GM23338 (cell line): ENCODE results near the gene MLLT3. TPM values are rescaled to one million over a fixed set of nuclear protein-coding genes. Genes with fewer than 3 reads are reported as not detected.

Experiments used
- ATAC-seq: fragments of 200-7000 bp; cut with Tn5 transposase; 3 replicates; pipeline ENCODE4 v1.9.1; 2020
- DNase-seq: peaks from one replicate; pipeline ENCODE4 v3.0.0-alpha.2; 2015; ENCODE audit warnings: low spot score
- H2AFZ ChIP-seq: fragments of 200-600 bp; sonication (generic); 2 replicates; pipeline ENCODE4 v1.8.0; 2016; ENCODE audit warnings: antibody characterized with exemption, mild to moderate bottlenecking, moderate library complexity
- H3F3A ChIP-seq: fragments of 200-600 bp; sonication (generic); replicated peaks from 2 replicates; pipeline ENCODE4 v1.8.0; 2017; ENCODE audit warnings: antibody characterized with exemption, mixed run types, low read depth
- H3K27ac ChIP-seq: fragments of 200-600 bp; sonication (generic); 2 replicates; pipeline ENCODE4 v1.6.1; 2016; ENCODE audit warnings: low read depth
- H3K27me3 ChIP-seq: fragments of 200-600 bp; sonication (generic); 2 replicates; pipeline ENCODE4 v1.8.0; 2016; ENCODE audit warnings: mild to moderate bottlenecking, mixed run types, moderate library complexity; ENCODE audit not compliant: insufficient read depth
- H3K36me3 ChIP-seq: fragments of 200-600 bp; sonication (generic); 2 replicates; pipeline ENCODE4 v1.8.0; 2016; ENCODE audit warnings: mild to moderate bottlenecking; ENCODE audit not compliant: insufficient read depth
- H3K4me1 ChIP-seq: fragments of 200-600 bp; sonication (generic); 2 replicates; pipeline ENCODE4 v1.8.0; 2016; ENCODE audit warnings: mild to moderate bottlenecking, moderate library complexity; ENCODE audit not compliant: insufficient read depth
- H3K4me2 ChIP-seq: fragments of 200-600 bp; sonication (generic); 2 replicates; pipeline ENCODE4 v1.7.1; 2017; ENCODE audit warnings: mixed run types
- H3K4me3 ChIP-seq: fragments of 200-600 bp; sonication (generic); 2 replicates; pipeline ENCODE4 v1.6.1; 2016; ENCODE audit warnings: mixed run types
- H3K79me2 ChIP-seq: fragments of 200-600 bp; sonication (generic); replicated peaks from 2 replicates; pipeline ENCODE4 v1.8.0; 2017; ENCODE audit warnings: mild to moderate bottlenecking; ENCODE audit not compliant: insufficient read depth
- H3K9me2 ChIP-seq: fragments of 200-600 bp; sonication (generic); 2 replicates; pipeline ENCODE4 v1.8.0; 2017; ENCODE audit not compliant: insufficient read depth
- H4K20me1 ChIP-seq: fragments of 200-600 bp; sonication (generic); replicated peaks from 2 replicates; pipeline ENCODE4 v1.8.0; 2017; ENCODE audit warnings: mild to moderate bottlenecking; ENCODE audit not compliant: insufficient read depth
- H3K27ac Mint-ChIP-seq: 2 replicates; pipeline ENCODE4 v1.8.0; 2020; ENCODE audit warnings: inconsistent platforms, mild to moderate bottlenecking, moderate library complexity, mixed read lengths
- H3K27me3 Mint-ChIP-seq: 3 replicates; pipeline ENCODE4 v1.8.0; 2022; ENCODE audit warnings: low read depth, mild to moderate bottlenecking, moderate library complexity, mixed read lengths, inconsistent platforms; ENCODE audit not compliant: insufficient read depth, poor library complexity
- H3K36me3 Mint-ChIP-seq: 3 replicates; pipeline ENCODE4 v1.8.0; 2021; ENCODE audit warnings: low read depth, mild to moderate bottlenecking, inconsistent platforms, moderate library complexity, mixed read lengths
- H3K4me1 Mint-ChIP-seq: 3 replicates; pipeline ENCODE4 v1.8.0; 2020; ENCODE audit warnings: mild to moderate bottlenecking, inconsistent platforms, mixed read lengths
- H3K4me3 Mint-ChIP-seq: 3 replicates; pipeline ENCODE4 v1.8.0; 2021; ENCODE audit warnings: moderate library complexity, mild to moderate bottlenecking, inconsistent platforms, mixed read lengths
- H3K9me3 Mint-ChIP-seq: 3 replicates; pipeline ENCODE4 v1.8.0; 2020; ENCODE audit warnings: moderate library complexity, mild to moderate bottlenecking, inconsistent platforms, mixed read lengths
- POLR2AphosphoS5 ChIP-seq: IDR thresholded peaks from 2 replicates; pipeline ENCODE4 v1.6.1; 2016; ENCODE audit warnings: antibody characterized with exemption, low read depth
- ZNF331 ChIP-seq: fragments of 250-450 bp; sonication (Bioruptor Pico); IDR thresholded peaks from 2 replicates; pipeline ENCODE4 v1.5.0; 2020; ENCODE audit warnings: low read depth, mild to moderate bottlenecking, moderate library complexity
- polyA plus RNA-seq: library from polyadenylated mRNA; unstranded; fragments of >200 nt; fragmentation: Nextera tagmentation; extraction: Ambion mirVana; gene quantifications from 2 replicates; pipeline ENCODE4 v1.2.1, GENCODE V29; 2016
- total RNA-seq: library from RNA; depleted of rRNA; stranded (reverse); fragments of >200 nt; shearing (Covaris generic); gene quantifications from 2 replicates; pipeline ENCODE4 v1.2.3, GENCODE V29; 2014
- TF ChIP-seq, protein P1 (sequence below), 2 experiments: fragments of 200-600 bp in 1 of 2; sonication (generic) in 1 of 2; conservative IDR thresholded peaks; 2 replicates each; pipeline versions ENCODE4 v1.5.1 to v1.6.1; 2016 to 2017; ENCODE audit warnings: antibody characterized with exemption in 2 of 2, low read depth in 2 of 2, mild to moderate bottlenecking in 2 of 2, moderate library complexity in 1 of 2
- TF ChIP-seq, protein P2 (sequence below): fragments of 250-450 bp; sonication (Bioruptor Pico); IDR thresholded peaks from 2 replicates; pipeline ENCODE4 v1.5.0; 2020; ENCODE audit warnings: mild to moderate bottlenecking, moderate library complexity
- TF ChIP-seq, protein P3 (sequence below): IDR thresholded peaks from one replicate; pipeline ENCODE4 v1.6.1; 2018; ENCODE audit warnings: antibody characterized with exemption; ENCODE audit not compliant: unreplicated experiment

The MLLT3 gene
- total and polyA plus RNA-seq, 2 experiments from 2014 or later, result 7.5 to 9.5 TPM

DNA sequence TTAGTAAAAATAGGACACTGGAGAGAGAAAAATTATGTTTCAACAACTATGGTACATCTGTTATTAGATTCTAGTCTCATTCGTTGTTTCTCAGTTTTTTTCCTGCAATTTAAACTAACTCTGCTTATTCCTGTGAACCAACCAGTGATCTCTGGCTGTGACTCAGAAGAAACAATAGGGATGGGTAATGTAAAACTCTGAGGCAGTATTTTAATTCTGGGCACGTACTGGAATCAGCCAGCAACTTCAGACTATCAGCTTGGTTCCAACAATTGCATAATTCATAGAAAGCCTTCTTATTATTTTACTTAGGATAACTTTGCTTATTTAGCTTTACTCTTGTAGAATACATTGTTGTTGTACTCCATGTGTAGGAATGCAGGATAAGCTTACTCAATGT, 28.8 kb downstream of the MLLT3 start:
- TF ChIP-seq ZNF331 (CRISPR knock-in tag), result no peak
- TF ChIP-seq, protein P1, sequence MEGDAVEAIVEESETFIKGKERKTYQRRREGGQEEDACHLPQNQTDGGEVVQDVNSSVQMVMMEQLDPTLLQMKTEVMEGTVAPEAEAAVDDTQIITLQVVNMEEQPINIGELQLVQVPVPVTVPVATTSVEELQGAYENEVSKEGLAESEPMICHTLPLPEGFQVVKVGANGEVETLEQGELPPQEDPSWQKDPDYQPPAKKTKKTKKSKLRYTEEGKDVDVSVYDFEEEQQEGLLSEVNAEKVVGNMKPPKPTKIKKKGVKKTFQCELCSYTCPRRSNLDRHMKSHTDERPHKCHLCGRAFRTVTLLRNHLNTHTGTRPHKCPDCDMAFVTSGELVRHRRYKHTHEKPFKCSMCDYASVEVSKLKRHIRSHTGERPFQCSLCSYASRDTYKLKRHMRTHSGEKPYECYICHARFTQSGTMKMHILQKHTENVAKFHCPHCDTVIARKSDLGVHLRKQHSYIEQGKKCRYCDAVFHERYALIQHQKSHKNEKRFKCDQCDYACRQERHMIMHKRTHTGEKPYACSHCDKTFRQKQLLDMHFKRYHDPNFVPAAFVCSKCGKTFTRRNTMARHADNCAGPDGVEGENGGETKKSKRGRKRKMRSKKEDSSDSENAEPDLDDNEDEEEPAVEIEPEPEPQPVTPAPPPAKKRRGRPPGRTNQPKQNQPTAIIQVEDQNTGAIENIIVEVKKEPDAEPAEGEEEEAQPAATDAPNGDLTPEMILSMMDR (conservative IDR thresholded peaks at IDR 0.05; ENCODE audit: low read depth in 2 of 2), result no peak
- TF ChIP-seq, protein P2, sequence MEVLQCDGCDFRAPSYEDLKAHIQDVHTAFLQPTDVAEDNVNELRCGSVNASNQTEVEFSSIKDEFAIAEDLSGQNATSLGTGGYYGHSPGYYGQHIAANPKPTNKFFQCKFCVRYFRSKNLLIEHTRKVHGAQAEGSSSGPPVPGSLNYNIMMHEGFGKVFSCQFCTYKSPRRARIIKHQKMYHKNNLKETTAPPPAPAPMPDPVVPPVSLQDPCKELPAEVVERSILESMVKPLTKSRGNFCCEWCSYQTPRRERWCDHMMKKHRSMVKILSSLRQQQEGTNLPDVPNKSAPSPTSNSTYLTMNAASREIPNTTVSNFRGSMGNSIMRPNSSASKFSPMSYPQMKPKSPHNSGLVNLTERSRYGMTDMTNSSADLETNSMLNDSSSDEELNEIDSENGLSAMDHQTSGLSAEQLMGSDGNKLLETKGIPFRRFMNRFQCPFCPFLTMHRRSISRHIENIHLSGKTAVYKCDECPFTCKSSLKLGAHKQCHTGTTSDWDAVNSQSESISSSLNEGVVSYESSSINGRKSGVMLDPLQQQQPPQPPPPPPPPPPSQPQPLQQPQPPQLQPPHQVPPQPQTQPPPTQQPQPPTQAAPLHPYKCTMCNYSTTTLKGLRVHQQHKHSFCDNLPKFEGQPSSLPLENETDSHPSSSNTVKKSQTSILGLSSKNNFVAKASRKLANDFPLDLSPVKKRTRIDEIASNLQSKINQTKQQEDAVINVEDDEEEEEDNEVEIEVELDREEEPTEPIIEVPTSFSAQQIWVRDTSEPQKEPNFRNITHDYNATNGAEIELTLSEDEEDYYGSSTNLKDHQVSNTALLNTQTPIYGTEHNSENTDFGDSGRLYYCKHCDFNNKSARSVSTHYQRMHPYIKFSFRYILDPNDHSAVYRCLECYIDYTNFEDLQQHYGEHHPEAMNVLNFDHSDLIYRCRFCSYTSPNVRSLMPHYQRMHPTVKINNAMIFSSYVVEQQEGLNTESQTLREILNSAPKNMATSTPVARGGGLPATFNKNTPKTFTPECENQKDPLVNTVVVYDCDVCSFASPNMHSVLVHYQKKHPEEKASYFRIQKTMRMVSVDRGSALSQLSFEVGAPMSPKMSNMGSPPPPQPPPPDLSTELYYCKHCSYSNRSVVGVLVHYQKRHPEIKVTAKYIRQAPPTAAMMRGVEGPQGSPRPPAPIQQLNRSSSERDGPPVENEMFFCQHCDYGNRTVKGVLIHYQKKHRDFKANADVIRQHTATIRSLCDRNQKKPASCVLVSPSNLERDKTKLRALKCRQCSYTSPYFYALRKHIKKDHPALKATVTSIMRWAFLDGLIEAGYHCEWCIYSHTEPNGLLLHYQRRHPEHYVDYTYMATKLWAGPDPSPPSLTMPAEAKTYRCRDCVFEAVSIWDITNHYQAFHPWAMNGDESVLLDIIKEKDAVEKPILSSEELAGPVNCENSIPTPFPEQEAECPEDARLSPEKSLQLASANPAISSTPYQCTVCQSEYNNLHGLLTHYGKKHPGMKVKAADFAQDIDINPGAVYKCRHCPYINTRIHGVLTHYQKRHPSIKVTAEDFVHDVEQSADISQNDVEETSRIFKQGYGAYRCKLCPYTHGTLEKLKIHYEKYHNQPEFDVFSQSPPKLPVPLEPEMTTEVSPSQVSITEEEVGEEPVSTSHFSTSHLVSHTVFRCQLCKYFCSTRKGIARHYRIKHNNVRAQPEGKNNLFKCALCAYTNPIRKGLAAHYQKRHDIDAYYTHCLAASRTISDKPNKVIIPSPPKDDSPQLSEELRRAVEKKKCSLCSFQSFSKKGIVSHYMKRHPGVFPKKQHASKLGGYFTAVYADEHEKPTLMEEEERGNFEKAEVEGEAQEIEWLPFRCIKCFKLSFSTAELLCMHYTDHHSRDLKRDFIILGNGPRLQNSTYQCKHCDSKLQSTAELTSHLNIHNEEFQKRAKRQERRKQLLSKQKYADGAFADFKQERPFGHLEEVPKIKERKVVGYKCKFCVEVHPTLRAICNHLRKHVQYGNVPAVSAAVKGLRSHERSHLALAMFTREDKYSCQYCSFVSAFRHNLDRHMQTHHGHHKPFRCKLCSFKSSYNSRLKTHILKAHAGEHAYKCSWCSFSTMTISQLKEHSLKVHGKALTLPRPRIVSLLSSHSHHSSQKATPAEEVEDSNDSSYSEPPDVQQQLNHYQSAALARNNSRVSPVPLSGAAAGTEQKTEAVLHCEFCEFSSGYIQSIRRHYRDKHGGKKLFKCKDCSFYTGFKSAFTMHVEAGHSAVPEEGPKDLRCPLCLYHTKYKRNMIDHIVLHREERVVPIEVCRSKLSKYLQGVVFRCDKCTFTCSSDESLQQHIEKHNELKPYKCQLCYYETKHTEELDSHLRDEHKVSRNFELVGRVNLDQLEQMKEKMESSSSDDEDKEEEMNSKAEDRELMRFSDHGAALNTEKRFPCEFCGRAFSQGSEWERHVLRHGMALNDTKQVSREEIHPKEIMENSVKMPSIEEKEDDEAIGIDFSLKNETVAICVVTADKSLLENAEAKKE (CRISPR knock-in tag), result no peak
- TF ChIP-seq, protein P3, sequence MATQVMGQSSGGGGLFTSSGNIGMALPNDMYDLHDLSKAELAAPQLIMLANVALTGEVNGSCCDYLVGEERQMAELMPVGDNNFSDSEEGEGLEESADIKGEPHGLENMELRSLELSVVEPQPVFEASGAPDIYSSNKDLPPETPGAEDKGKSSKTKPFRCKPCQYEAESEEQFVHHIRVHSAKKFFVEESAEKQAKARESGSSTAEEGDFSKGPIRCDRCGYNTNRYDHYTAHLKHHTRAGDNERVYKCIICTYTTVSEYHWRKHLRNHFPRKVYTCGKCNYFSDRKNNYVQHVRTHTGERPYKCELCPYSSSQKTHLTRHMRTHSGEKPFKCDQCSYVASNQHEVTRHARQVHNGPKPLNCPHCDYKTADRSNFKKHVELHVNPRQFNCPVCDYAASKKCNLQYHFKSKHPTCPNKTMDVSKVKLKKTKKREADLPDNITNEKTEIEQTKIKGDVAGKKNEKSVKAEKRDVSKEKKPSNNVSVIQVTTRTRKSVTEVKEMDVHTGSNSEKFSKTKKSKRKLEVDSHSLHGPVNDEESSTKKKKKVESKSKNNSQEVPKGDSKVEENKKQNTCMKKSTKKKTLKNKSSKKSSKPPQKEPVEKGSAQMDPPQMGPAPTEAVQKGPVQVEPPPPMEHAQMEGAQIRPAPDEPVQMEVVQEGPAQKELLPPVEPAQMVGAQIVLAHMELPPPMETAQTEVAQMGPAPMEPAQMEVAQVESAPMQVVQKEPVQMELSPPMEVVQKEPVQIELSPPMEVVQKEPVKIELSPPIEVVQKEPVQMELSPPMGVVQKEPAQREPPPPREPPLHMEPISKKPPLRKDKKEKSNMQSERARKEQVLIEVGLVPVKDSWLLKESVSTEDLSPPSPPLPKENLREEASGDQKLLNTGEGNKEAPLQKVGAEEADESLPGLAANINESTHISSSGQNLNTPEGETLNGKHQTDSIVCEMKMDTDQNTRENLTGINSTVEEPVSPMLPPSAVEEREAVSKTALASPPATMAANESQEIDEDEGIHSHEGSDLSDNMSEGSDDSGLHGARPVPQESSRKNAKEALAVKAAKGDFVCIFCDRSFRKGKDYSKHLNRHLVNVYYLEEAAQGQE, result no peak
- no peak for TF ChIP-seq POLR2AphosphoS5
- H3K79me2 ChIP-seq, result no peaks in the 10 kb centered on the region
- no peaks in the 10 kb centered on the region for H3K36me3 ChIP-seq
- Mint-ChIP-seq H3K27me3 (peaks cover 3% of the 10 kb centered on the region), H3K9me3 (no peaks in the 10 kb centered on the region), H3K27ac (no peak overlapping the region), H3K36me3 (no peaks in the 10 kb centered on the region; the same call in 2 of the 3 replicates), H3K4me3 (no peak overlapping the region), H3K4me1 (peaks cover 6% of the 10 kb centered on the region)
- no peaks in the 10 kb centered on the region for H4K20me1 ChIP-seq
- H3K27me3 ChIP-seq, result no peaks in the 10 kb centered on the region
- no peak for ATAC-seq
- no peaks in the 10 kb centered on the region for H3K9me2 ChIP-seq
- no peak overlapping the region for H3K27ac ChIP-seq
- no peak overlapping the region for H3K4me3 ChIP-seq
- no peak overlapping the region for H2AFZ ChIP-seq
- DNase-seq, result no peak
- no peak overlapping the region for H3K4me2 ChIP-seq
- H3F3A ChIP-seq, result no peaks in the 10 kb centered on the region
- H3K4me1 ChIP-seq, result peaks cover 6% of the 10 kb centered on the region; the same call in 1 of the 2 replicates
